GM19239 (cell line): Measurements from ENCODE around the gene NTM.

Source experiments
- DNase-seq: peaks from one replicate; pipeline ENCODE4 v3.0.0; 2011; ENCODE audit warnings: low spot score; ENCODE audit not compliant: insufficient read length
- FAIRE-seq: peaks from 2 replicates; lab custom pipeline; 2011; peaks lifted over from hg19 to GRCh38; lab: Jason Lieb, UNC

NTM gene

DNA sequence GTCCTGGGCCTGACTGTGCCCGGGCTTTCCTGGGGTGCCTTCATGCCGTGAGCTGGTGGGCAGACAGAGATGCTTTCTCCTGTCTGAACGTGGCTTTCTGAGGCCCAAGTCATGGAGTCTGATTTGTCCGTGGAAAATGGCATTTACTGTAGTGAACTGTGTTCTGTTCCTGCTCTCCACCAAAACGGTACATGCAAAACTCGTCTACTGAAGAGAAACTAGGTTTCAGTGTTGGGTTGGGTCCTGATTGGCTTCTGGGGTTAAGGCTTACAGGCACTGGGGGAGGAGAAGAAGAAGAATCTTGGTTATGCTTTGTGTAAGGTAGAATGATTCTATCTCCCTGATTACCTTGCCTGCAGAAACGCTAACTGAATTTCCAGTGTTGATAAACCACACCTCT lies 541.7 kb downstream of the NTM start:
- FAIRE-seq = no peak
- DNase-seq = no peak

DNA sequence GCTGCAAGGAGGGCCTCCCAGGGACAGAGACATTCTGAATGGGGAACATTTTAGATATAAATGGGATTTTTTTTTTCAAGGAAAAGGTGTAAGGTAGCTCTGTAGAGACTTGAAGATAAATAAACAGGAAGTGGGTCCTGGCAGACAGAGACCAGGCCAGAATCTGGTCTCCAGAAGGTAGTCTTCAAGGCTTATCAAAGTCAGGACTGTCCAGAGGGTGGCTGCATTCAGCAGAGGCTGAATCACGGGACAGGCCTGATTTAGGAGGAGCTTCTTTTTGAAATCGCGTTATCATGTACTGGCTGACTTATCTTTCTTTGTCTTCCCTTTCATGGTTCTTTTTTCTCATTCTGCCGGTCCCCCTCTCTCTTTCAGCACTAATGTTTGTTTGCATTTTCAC lies 542.9 kb downstream of the NTM start:
- no peak for DNase-seq
- no peak for FAIRE-seq

DNA sequence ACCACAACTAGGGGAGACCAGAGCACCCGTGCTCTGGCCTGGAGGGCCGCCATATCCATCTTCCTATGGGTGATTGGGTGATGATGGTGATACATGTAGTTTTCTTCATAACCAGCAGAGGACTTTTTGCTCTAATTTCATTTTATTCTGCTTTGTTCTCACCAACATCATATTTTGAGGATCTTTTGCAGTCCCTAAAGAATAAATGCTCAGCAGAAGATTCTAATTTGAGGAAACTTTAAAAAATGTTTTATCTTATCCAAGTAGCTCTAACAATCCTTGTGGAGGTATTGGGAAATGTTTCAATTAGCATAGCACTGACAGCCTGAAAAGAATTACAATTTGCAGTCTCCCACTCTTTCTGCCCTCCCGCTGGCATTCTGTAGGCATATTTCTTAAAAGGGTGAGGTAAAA lies 544.0 kb downstream of the NTM start:
- DNase-seq = no peak
- no peak for FAIRE-seq

DNA sequence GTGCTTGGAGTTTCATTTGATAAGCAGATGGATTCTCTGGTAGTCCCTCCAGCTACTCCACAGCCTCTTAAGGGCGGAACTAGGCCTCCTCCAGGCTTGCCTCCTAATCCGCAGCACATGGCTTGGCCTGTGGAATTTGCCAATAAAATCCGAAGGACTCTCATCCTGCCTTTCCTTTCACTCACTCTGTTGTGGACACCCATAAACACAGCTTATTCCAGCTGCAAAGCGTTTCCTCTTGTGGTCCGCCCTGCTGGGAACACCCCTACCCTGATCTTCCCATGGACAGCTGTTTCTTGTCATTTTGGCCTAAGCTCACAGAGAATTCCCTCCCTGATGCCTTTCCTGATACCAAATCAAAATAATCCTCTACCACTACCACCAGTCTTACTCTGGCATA lies 546.2 kb downstream of the NTM start:
- FAIRE-seq = no peak
- no peak for DNase-seq

DNA sequence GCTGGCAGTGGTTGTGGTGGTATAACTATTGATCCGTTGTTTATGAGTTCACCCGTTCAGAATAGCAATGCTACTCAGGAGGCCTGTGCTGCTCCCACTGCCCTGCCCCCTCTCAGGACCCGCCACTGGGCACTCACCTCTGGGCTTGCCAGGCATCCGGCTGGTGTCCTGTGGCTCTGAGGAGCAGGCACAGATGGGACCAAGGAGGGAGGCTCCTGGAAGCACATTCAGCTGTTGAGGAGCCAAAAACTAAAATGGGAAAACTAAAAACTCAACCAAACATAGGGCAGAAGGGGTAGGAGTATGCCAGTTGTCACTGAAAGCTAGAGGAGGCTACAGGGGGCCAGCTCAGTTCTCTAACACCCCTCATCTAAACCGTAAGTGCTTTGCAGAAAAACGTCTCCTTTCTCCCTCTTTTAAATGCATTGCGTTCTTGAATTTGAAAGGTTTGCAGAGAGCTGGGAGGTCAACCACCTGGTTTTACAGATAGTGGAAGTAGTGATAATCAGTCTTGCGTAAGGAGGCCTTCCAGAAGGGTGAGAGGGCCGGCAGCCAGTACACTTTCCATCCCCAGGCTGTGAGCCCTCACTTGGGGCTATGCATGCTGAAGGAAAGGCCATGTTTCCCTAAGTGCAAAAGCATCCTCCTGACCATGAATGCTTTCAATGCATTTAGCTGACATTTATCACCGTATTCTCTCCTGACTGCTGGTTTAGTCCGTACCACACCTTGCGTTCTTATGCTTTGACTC lies 547.4 kb downstream of the NTM start:
- FAIRE-seq = no peak

DNA sequence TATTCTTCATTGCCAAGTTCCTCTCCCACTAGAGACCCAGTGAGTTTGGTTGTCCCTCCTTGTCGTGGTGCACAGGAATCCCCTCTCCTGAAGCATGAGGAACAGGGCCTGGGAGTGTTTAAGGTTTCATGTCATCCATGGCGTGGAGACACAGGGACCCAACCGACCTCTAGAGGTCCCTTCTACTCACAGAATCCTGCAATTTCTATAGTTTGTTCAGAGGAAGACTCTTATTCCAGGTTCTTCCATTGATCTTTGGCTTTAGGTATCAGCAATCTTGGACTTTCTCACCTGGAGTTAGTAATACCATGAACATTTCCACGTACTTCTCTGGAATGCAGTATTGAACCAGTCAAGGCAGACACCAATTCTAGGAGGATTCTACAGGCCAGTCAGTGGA lies 548.2 kb downstream of the NTM start:
- DNase-seq = no peak
- no peak for FAIRE-seq

More for the DNA sequence above, 547.4 kb downstream of the NTM start:
- no peak for DNase-seq

DNA sequence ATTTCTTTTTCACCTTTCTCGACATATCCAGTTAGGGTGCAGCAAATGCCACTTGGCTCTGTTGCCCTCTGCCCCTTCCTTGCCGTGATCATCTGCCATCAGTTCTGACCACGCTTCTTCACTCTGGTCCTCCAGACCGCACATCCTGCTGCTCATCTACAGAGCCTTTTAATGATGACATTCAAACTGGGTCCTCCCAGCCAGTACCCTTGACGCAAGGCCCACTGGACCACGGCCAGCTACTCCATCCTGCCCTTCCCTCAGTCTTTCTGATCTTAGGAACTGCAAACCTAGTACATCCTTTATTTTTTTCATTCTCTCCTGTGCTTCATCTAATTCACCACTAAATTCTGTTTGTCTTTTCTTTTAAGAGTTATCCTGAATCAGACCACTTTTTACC lies 551.8 kb downstream of the NTM start:
- DNase-seq = no peak
- FAIRE-seq = no peak

DNA sequence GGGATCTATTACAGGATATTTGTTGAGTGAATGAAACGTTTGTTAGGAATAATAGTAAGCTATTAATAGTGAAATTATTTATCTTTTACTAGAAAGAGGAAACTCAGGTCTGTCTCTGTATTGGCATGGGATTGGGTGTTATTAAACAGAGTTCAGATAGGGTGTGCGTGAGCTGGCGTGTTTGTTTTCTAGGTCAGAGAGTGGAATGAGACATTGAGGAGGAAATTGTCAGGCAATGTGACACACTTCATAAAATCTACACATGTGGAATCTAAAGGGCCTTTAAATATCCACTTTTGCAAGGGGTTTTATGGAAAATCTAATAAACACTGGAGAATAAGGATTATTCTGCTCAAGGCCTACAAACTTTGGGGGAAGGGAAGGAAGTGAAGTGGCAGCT lies 552.9 kb downstream of the NTM start:
- no peak for DNase-seq
- no peak for FAIRE-seq

DNA sequence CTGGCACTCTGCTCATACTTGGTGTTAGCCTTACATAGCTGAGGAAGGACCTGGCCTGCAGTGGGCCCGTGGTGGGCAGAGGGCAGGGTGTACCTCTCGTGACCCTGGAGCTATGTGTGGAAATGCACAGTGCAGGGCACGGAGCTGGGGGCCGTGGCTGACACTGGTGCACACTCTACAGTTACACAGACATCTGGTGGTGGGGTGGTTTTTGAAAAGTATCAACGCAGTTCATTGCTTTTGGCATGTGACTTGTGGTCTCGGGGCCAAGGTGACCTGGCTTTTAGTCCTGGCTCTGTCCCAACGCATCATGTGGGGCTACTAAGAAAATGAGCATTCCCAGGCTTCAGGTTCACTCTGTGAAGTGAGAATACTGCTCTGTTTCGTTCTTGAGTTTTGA lies 553.6 kb downstream of the NTM start:
- DNase-seq (no peak), FAIRE-seq (no peak)

DNA sequence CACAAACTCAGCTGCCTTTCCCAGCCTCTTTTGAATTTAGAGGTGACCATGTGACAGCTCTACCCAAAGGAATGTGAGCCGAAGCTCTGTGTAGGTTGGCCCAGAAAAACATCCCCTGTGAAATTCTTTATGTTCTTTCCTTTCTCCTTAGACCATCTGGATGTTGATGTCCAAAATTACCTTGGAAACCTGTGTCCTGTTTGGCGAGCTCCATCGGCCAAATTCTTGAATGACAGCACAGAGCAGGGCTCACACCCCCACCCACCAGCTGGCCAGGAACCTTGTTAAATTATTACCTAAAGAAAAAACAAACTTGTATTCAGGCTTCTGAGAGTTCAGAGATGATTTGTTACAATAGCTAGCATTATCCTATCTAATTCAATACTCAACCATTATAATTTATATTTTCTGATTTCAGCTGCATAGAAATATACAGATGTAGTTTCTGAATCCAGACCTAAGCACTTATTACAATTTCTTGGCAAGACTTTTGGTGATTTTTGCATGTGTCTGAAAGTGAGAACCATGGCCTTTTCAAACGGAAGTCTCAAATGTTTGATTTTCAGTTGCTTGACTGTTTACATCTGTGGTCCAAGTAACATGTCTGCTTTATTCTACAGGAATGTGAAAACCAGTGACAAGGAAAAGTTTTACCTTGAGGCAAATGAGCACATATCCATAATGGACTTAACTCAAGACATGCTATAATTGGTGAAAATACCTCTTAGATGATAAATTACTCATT lies 554.2 kb downstream of the NTM start:
- FAIRE-seq = no peak

DNA sequence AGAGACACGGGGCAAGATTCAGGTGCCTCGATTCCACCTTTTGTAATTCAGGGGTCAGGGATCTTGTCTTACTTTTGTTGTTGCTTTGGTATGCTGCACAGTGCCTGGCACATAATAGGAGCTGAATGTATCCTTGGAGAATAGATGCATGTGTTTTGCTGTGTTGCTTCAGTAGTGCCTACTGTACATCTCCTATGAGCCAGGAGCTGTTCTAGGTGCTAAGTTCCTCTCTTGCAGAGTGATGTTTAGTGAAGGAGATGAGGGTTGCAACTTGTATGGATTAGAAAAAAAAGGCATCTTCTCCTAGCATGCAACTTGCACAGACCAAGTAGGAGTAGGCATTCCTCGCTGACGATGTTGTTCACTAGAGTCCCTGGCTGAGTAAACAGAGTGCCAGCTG lies 555.4 kb downstream of the NTM start:
- no peak for FAIRE-seq
- DNase-seq = no peak

More for the DNA sequence above, 554.2 kb downstream of the NTM start:
- no peak for DNase-seq

DNA sequence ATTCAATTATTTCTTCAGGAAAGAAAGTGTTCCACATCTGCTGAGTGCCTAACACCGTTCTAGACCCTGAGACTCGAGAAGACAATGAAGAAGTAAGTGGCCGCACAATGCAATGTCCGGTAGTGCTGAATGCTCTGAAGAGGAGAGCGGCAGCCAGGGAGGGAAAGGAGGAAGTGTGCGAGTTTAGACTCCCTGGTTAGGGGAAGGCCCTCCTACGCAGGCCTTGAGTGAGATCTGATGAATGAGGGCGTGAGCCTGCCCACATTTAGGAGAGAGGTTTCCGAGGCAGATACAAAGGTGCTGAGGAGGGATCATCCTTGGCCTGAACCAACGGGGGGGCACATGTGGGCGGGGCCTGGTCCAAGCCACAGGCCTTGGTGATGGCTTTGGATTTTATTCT lies 558.6 kb downstream of the NTM start:
- DNase-seq (no peak), FAIRE-seq (no peak)

DNA sequence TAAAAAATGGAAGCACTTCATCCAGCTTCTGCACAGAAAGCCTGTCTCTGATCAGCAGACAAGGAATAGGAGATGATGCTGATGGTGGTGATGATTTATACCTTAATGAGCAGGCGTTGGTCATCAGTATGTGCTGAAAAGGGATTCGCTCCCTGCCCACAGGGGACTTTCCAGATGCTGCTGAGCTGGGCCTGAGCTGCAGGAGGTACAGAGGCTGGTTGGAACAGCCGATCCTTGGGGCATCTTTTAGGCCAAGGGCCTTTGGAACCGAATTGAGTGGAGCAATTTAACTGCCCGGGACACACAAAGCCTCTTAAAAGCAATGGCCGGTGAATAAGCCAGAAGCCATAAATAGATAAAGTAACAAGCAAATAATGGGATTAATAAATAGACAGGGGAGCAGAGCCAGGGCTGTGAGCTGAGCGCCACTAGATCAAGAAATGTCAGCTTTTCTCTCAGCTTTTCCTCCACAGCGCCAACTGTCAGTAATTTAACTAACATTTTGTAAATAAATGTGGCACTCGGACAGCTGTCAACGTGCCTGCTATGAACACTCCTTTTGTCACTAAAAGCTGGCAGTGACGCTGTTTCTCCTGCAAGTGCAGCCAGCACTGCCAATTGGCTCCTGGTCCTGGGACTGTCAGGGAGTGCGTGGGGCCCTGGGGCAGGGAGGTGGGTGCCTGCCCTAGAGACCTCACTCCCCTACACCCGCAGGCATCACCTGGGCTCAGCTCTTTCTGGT lies 562.3 kb downstream of the NTM start:
- no peak for FAIRE-seq

DNA sequence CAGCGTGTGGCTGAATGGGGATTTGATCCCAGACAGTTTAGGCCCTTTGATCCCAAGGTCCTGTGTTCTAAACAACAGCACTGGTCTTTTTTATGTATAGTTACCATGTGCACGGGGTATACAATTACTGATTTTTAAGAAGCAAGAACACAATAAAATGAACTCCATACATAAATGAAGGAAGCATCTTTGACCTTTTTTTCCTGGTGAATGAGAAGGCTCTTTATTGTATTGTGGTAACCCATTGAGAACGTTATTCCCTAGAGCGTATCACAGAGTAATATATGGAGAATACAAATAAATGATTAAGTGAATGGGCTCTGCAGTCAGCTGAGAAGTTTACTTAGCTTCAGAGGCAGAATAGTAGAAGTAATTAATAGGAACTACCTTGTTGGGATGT lies 563.6 kb downstream of the NTM start:
- no peak for FAIRE-seq

More for the DNA sequence above, 562.3 kb downstream of the NTM start:
- DNase-seq = no peak

DNA sequence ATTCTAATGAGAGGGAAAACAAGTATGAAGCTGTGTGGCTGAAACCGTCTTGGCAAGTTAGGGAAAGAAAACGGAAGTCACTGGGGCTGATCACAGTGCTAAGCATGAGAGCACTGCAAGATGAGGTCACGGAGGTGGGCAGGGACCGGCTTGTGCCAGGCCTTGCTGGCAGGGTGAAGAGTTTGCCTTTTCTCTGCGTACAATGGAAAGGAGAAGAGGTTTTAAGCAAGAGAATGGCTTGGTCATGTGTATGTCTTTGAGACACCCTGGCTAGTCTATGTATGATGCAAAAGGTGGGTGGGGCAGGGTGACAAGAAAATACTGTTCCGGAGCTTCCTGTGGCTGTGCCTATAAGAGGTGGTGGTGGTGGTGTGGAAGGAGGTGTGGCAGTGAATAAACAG lies 567.9 kb downstream of the NTM start:
- DNase-seq (no peak), FAIRE-seq (no peak)

More for the DNA sequence above, 563.6 kb downstream of the NTM start:
- DNase-seq = no peak

DNA sequence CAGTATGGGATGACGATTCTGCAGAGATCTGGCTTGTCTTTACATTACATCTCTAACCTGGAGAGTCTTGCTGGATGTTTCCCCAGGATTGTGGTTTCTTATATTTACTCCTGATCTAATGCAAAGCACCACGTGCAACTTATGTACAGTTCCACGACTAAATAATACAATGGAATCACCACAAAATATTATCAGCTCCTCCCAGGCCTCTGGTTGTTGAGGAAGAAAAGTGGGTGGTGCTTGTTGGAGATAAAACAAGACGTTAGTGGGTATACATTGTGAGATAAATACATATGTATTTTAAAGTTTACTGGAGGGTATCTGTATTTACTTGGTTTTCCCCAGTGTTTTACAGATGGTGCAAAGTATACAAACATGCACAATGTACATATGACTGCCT lies 569.7 kb downstream of the NTM start:
- FAIRE-seq = no peak
- DNase-seq = no peak

DNA sequence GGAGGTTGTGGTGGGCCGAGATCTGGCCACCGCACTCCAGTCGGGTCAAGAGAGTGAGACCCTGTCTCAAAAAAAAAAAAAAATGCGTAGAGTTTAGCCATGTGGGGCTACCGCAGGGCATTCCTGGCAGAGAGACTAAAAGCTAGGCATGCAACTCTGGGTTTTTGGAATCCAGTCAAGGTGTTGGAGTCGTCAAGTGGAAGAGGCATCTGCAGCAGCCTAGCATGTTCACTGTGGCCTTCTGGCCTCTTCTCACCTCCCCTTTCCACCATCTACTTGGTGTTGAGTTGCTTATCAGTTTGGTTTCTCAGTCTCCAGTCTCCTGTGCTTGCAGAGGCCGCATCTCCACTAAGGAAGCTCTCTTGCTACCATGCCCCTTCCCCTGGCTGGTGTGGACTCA lies 572.5 kb downstream of the NTM start:
- no peak for FAIRE-seq

DNA sequence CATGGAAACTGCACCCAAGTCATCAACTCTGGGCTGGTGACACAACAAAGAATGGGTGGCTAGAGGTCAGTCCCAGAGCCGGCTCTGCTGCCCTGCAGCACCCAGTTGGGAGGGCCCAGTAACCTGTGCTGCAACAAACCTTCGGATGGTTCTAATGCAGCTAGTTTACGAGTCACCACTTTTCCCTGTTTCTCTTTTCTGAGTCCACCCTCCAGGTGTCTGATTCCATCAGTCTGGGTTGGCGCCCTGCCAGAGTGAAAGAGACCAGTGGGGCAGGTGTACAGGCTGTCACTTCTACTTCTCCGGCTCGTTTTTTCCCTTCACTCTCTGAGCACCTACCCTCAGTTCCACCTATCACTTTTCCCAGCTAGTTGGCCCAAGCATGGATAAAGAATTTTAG lies 572.9 kb downstream of the NTM start:
- FAIRE-seq (no peak), DNase-seq (no peak)

More for the DNA sequence above, 572.5 kb downstream of the NTM start:
- DNase-seq = no peak

DNA sequence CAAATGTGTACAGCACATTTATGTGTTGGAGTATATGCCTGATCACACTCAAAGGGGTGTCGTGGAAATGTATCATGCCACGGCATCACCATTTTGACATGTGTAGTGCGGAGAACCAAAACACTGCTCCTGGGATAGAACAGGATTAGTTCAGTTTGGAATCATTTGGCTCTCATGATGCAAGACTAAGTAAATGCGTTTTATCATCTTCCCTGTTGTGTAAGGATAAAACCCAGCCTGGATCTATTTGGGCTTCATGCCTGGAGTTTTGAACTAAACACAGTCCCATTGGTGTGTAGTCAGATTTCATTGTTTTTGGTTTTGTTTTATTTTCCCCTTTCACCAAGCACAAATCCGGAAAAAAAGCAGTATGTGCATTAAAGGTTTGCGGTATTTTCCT lies 574.3 kb downstream of the NTM start:
- no peak for FAIRE-seq

DNA sequence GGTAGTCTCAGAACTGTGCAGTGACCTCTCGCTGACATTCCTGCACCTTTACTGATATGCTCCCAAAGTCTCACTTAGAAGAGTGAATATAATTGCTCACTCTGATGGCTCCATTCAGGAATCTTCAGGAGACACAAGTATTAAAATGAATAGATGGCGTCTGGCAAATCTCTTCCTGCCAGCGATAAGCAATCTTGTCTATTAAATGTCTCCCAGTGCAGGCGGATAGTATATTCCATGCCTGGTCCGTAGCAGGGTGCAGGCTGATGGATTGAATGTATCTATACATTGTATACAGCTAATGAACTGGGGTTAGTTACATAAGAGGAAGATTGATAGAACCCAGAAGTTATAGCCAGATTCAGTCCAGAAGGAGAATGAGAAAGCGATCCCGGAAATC lies 575.3 kb downstream of the NTM start:
- no peak for FAIRE-seq
- no peak for DNase-seq

More for the DNA sequence above, 574.3 kb downstream of the NTM start:
- DNase-seq = no peak

DNA sequence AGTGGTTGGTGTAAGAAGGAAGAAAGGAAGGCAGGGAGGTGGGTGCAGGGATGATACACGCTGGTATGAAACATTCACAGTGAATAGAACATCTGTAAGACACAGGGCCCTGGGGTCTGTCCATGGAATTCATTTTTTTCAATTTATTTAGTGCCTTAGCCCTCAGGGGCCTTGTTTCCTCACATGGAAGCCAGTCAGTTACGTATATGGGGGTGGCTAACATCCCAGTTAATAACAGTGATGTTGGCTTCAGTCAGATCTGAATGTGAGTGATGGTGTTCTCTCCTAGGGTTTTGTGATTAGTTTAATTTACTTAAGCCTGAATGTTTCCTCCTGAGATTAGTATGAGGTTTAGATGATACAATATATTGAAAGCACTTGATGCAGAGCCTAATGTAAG lies 577.1 kb downstream of the NTM start:
- FAIRE-seq = no peak

More for the DNA sequence above, 577.1 kb downstream of the NTM start:
- no peak for DNase-seq
